ENCODE results near the gene SCCPDH.

Gene SCCPDH

DNA sequence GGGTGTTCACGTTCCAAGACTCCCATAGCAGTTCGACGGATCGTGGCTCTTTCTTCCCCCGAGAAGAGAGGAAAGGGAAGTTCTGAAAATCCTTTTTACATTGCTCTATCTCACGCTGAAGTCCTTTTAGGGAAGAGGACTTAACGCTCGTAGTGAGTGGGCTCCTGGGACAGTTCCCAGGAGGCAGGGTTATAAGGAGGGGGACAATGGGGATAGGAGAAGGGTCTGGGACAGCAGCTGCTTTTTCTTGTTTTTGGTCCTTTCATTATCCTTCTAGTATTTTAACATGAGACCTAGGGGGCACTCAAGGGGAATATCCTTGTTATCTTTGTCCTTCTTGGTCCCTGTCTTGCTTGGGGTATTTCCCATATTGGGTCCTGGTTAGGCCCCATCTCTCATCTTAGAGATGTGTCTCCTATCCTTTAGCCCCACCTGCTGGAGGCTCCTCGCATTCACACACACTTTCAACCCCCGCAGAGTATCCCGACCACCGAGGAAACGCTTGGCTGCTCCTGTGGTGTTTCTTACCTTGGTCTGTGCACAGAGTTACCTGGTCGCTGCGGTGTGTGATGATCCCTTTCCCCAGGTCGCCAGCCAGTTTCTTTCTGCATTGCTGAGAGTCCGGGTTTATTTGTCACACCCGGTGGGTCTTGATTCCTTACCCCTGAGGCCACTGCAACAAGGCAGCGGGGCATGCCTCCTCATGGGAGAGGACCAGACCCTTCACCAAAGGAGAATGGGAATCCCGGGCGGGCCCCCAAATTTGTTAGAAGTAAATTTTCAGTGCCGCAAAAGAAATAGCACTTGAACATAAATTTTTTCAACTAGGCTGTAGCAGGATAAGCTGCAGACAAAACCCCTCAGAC lies 29.7 kb downstream of the SCCPDH start:
- ChIA-PET POLR2A (no interaction called here), CTCF (interaction anchor here (0.6 to 5.9 kb wide), 27 partner anchors 12 to 1672 kb away, joined by 3 to 79 read pairs (median 4); partner anchors contain the start of gene SCCPDH)

DNA sequence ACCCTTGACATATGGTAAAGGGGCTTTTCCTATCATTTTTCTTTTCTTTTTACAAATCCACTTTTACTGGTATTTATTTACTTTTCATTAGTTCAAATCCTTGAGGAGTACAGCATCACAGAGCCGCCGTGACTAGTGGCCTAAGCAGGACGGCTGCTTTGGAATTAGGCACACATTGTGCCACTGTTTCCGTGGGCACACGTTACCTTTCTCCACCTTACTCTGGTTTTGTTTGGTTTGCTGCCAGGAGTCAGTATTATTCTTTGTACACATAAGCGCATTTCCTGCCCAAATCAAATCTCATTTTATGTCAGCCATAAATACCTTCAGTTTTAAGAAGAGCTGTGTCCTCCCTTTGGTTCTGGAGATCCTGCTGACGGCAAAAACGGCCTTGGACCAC lies 31.2 kb downstream of the SCCPDH start:
- CTCF ChIA-PET = interaction anchor here (0.8 to 5.9 kb wide), 13 partner anchors 14 to 258 kb away, joined by 3 to 79 read pairs (median 7); no protein-coding TSS in a partner anchor
- TF ChIP-seq, protein P1, sequence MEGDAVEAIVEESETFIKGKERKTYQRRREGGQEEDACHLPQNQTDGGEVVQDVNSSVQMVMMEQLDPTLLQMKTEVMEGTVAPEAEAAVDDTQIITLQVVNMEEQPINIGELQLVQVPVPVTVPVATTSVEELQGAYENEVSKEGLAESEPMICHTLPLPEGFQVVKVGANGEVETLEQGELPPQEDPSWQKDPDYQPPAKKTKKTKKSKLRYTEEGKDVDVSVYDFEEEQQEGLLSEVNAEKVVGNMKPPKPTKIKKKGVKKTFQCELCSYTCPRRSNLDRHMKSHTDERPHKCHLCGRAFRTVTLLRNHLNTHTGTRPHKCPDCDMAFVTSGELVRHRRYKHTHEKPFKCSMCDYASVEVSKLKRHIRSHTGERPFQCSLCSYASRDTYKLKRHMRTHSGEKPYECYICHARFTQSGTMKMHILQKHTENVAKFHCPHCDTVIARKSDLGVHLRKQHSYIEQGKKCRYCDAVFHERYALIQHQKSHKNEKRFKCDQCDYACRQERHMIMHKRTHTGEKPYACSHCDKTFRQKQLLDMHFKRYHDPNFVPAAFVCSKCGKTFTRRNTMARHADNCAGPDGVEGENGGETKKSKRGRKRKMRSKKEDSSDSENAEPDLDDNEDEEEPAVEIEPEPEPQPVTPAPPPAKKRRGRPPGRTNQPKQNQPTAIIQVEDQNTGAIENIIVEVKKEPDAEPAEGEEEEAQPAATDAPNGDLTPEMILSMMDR (IDR thresholded peaks at IDR 0.05; ENCODE audit: insufficient read depth, low read length, missing control alignments) = no peak
- H3K4me3 ChIP-seq (ENCODE audit: low read depth, low read length) = no peak overlapping the region
- POLR2A ChIA-PET = no interaction called here
- DNase-seq (ENCODE audit: low read depth, low spot score) = no peak

More for the DNA sequence above, 29.7 kb downstream of the SCCPDH start:
- DNase-seq (ENCODE audit: low read depth, low spot score) = no peak
- no peak overlapping the region for H3K4me3 ChIP-seq (ENCODE audit: low read depth, low read length)
- TF ChIP-seq, protein P1 (IDR thresholded peaks at IDR 0.05; ENCODE audit: insufficient read depth, low read length, missing control alignments) = peak; percentile 80

DNA sequence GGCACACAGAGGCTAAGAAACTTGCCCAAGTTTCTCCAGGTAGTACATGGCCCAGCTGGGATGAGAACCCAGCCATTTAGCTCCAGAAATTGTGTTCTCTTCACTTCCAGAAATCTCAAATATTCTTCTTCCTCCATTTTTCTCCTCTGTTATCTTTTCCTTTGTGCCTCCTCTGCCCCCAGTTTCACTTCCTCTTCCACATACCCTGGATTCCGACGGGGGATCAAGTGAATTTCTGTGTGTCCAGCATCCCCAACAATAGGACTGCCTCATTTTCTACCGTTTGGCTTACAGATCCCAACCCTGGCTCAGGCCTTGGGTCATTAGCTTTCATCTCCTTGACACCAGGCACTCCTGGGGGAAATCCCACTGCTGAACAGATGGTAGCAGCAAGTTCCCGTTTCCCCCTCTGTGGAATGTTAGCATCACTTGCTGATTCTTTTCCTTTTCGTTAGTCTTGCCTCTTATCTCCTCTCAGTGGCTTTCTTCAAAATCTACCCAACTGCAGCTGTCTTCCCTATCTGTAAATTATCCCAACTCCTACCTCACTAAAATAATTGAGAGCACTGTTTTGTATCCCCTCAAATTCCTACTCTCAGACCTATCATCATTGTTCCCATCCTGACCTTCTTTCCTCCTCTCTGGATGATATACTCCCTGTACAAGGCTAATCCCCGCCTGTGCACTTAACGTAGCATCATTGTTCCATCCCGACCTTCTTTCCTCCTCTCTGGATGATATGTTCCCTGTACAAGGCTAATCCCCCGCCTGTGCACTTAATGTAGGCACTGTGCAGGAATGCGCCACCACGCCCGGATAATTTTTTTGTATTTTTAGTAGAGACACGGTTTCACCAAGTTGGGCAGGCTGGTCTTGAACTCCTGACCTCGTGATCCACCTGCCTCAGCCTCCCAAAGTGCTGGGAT lies 36.5 kb downstream of the SCCPDH start:
- CTCF ChIA-PET = interaction anchor here (0.7 to 1.1 kb wide), 2 partner anchors 60 to 71 kb away, joined by 3 to 4 read pairs; no protein-coding TSS in a partner anchor
- TF ChIP-seq, protein P1 (IDR thresholded peaks at IDR 0.05; ENCODE audit: insufficient read depth, low read length, missing control alignments) = no peak
- POLR2A ChIA-PET = no interaction called here
- H3K4me3 ChIP-seq (ENCODE audit: low read depth, low read length) = no peak overlapping the region
- DNase-seq (ENCODE audit: low read depth, low spot score) = no peak

DNA sequence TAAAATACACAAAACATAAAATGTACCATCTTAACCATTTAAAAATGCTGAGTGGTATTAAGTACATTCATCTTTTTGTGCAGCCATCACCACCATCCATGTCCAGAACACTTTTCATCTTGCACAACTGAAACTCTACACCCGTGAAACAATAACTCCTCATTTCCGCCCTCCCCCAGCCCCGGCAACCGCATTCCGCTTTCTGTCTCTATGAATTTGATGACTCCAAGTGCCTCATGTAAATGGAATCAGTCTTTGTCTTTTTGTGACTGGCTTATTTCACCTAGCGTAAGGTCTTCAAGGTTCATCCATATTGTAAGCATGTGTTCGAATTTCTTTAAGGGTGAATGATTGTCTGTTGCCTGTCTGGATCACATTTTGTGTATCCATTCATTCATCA lies 37.2 kb downstream of the SCCPDH start:
- no peak overlapping the region for H3K4me3 ChIP-seq (ENCODE audit: low read depth, low read length)
- CTCF ChIA-PET = interaction anchor here (1.1 kb wide), 1 partner anchor 61 kb away, joined by 3 read pairs; no protein-coding TSS in a partner anchor
- no peak for DNase-seq (ENCODE audit: low read depth, low spot score)
- POLR2A ChIA-PET = no interaction called here
- TF ChIP-seq, protein P1 (IDR thresholded peaks at IDR 0.05; ENCODE audit: insufficient read depth, low read length, missing control alignments) = no peak

DNA sequence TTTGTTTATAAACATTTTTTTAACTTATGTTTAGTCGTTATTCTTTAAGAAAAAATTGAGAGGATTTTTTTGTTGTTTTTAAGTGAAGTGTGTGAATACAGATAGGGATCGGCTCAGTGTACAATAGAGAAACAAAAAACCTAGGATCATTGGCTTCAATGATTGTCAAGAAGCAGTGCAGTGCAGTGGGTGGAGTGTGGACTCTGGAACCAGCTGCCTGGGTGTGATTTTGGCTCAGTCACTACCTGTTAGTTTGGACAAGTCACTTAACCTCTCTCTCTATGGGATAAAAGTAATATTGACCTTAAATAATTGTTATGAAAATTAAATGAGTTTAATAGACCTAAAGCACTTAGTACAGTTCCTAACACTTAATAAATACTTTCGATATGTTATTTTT lies 41.3 kb downstream of the SCCPDH start:
- no peak overlapping the region for H3K4me3 ChIP-seq (ENCODE audit: low read depth, low read length)
- ChIA-PET POLR2A (no interaction called here), CTCF (interaction anchor here (1.2 to 2.2 kb wide), 5 partner anchors 13 to 269 kb away, joined by 3 to 6 read pairs (median 4); no protein-coding TSS in a partner anchor)
- TF ChIP-seq, protein P1 (IDR thresholded peaks at IDR 0.05; ENCODE audit: insufficient read depth, low read length, missing control alignments) = no peak
- DNase-seq (ENCODE audit: low read depth, low spot score) = no peak

All from AG04449 (cell line).